Glomerular visceral epithelial cell (primary cell): ENCODE results near the gene SLC1A2.

ENCODE experiments used
- DNase-seq: peaks from one replicate; pipeline ENCODE4 v3.0.0-alpha.2; 2016; ENCODE audit errors: extremely low spot score

Gene SLC1A2

GRCh38 chr11:35413598-35413997 is 5.8 kb downstream of the SLC1A2 start:
- DNase-seq, result no peak

- DNase-seq, result no peak
Observed at GRCh38 chr11:35412285-35412684, 7.1 kb downstream of the SLC1A2 start.

GRCh38 chr11:35407041-35407440 is 12.3 kb downstream of the SLC1A2 start:
- no peak for DNase-seq

GRCh38 chr11:35404388-35404775 is 15.0 kb downstream of the SLC1A2 start:
- DNase-seq, result no peak

GRCh38 chr11:35403765-35404387 is 15.5 kb downstream of the SLC1A2 start:
- DNase-seq, result no peak

DNA sequence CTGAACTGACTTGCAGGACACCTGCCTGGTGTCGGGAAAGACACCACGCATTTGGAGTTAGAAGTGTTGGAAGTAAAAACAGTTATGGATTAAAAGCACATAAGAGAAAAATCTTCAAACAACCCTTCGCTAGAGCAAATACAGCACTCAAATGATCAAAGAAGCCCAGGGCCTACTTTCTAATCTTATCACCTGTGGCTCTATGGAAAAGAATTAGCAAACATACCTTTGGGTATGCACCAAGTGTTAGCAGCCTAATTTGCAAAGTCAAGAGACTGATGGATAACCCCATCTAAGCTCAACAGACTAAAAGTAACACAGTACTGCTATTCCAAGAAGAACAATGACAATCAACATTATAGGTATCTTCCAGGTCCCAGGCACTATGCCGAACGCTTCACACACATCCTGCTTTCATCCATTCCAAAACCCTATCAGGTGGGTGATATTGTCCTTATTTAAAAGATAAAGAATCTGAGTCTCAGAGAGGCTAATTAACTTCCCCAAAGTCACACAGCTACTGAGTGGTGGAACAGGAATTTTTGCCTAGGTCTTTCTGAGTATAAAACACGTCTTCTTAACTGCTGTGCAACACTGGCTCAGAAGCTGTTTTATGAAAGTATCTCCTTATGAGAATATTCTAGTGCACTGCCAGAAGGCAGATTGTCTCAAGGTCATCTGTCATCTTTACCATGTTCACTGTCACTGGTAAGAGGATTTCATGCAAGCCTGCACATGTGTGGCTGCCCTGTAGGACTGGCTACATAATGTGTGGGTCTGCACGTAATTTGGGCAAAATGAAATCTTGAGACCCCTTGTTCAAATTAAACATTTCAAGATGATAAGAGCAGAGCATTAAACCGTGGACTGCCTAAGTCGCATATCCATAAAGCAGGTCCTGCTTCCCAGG is 16.4 kb downstream of the SLC1A2 start:
- DNase-seq, result no peak

- DNase-seq, result no peak
Observed at GRCh38 chr11:35398881-35399280, 20.5 kb downstream of the SLC1A2 start.

DNA sequence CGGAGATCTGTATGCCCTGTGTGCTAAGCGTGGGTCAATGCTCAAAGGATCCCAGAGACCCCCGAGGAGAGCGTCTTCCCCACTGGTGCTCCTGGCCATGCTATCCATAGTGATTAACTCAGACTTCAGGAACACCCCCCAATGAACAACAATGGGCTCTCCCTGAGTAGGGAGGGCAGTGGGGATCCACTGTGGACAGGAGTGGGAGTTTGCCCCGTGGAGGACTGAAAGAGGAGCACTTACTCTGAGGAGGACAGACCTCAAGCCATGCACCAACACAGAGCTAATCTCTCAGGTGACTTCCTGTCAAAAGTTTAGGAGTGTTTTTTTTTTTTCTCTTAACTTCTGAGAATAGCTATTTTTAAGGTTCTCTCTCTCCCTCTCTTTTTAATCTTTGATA is 24.4 kb downstream of the SLC1A2 start:
- no peak for DNase-seq

DNA sequence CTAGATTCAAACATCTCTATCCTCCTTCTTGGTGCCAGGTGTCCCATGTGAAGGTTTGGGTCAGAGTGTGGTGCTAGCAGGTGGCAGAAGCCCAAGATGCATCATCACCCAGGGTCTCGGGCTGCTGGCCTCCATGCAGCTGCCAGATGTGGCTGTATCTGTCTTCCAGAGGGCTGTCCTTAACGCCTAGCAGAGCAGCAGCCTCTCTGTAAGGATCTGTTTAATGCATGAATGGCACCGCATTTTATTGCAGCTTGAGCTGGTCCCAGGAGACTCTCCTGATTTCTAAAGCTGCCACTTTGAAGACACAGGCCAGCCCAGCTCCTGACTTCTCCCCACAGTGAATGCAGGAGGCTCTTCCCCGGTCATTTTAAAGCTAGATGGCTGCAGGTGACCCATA is 26.3 kb downstream of the SLC1A2 start:
- no peak for DNase-seq

- peak; percentile 75 for DNase-seq
Observed at GRCh38 chr11:35391922-35392688, 27.3 kb downstream of the SLC1A2 start.

- DNase-seq, result peak; percentile 14
Observed at GRCh38 chr11:35390737-35391682, 28.3 kb downstream of the SLC1A2 start.

DNA sequence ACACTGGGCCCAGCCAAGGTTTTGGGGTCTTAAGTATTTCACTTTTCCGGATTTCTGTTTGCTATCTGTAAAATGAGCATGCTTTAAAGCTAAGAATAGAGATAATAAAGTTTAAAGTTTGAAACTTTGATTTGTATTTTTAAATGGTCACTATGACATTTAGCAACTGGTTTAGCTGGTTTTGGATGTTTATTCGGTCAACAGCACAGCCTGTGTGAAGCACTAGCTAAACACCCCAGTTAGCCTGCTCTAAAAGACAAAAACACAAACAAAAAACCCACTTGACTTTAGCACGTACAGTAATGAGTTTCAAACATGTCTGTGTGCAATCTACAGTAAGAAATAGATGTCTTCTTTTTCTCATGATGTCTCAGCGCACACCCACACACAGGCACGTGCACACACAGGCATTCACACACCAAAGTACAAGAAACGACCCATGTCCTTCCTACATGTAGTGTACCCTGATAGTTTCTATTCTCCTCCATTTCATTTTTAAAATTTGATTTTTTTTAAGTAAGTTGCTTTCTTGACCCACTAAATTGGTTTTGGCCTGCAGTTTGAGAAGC is 29.4 kb downstream of the SLC1A2 start:
- no peak for DNase-seq

- no peak for DNase-seq
Observed at GRCh38 chr11:35389112-35389511, 30.2 kb downstream of the SLC1A2 start.

GRCh38 chr11:35388061-35388460 is 31.3 kb downstream of the SLC1A2 start:
- no peak for DNase-seq

DNA sequence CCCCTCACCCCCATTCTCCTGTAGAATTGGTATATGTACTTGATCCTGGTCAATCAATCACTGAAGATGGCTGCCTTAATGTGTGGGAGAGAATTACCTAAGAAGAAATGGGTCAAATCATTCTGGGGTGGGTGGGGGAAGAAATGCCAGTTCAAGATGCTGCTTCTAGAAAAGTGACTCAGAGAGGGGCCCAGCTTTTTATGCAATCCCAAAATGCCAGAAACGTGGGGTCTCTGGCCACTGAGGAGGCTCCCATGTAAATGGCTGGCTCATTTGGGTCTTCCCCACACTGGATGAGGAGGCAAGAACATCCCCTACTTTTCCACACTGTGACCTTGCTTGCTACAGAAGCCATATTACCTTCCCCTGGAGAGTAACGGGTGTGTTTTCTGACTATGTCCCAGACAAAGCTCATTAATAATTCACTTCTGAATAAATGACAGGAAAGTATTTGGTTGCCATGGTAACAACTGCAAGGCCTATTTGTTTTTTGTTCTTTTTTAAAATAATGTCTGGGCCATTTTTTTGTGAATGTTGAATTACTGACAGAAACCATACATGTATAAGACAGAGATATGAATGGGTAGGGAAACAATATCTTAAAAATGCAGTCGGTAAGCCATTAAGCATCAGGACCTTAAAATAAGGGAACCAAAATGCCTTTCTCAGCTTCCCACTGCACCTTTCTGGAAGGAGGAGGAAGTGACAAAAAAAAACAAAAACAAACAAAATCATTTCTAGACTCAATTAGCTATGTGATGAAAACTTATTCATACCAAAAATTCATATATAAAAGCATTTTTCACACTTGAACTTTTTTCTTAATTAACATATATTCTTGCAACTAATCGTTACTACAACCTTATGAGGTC is 32.0 kb downstream of the SLC1A2 start:
- peak; percentile 43 for DNase-seq

GRCh38 chr11:35383953-35384352 is 35.4 kb downstream of the SLC1A2 start:
- no peak for DNase-seq

DNA sequence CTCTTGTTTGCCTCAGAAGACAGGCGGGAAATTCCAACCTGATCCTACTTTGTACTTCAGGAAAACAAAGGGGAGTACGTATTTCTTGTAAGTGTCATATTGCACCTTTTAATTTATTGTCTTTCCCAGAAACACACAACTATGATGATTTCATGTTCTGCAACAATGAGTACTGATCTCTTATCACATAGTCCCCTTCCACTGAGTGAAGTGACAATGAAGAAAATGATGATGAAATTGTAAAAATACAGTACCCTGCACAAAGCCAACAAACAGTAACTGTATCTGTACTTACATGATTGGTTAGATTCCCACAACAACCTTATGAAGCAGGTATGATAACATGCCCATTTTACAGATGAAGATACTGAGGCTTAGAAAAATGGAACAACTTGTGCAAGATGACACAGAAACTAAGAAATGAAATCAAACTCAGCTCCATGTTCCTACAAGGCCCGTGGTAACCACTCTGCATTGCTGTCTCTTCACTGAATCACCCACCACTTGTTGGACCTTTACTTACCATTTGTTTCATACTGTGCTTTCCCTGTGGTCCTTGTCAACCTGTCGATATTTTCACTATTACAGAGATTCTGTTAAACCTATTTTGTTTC is 37.5 kb downstream of the SLC1A2 start:
- DNase-seq, result no peak

- no peak for DNase-seq
Observed at GRCh38 chr11:35380603-35381002, 38.8 kb downstream of the SLC1A2 start.

GRCh38 chr11:35377262-35377661 is 42.1 kb downstream of the SLC1A2 start:
- DNase-seq, result no peak

DNA sequence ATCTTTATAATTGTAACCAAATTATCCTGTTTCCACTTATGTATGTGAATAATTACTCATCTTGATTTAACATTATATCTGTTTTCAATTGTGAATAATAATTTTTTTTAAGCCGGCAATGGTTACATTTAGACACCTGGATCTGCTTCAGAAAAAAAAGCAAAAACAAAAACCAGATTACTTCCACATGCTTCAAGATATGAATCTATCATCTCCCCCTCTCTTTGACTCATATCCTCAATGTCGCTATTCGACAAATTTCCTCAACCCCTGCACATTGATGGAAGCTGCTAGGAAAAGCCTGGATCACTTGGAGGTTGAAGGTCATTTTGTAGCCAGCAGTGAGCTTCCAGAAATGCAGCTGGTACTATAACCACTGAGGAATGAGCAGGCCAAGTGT is 42.7 kb downstream of the SLC1A2 start:
- DNase-seq, result no peak
